MCF 10A (cell line): ENCODE results near the gene TTC33. TPM values are rescaled to one million over a fixed set of nuclear protein-coding genes. Genes with fewer than 3 reads are reported as not detected.

Experiments
- BruUV-seq: library from RNA; stranded (reverse); fragments of 400-500 nt; replicated peaks from 2 replicates; lab custom pipeline; 2021; lab: Mats Ljungman, UMichigan
- CTCF ChIA-PET: fragments of 300-600 bp; sonication (Branson Sonifier 250); formaldehyde crosslinking; extraction: SDS; loops from one replicate; lab custom pipeline; 2021; ENCODE audit warnings: antibody characterized with exemption, inconsistent platforms; lab: Yijun Ruan, JAX
- POLR2A ChIA-PET: fragments of 300-600, 350-650 bp; sonication (Branson Sonifier 250); formaldehyde crosslinking; extraction: SDS; loops from one replicate; lab custom pipeline; 2020; ENCODE audit warnings: antibody characterized with exemption, inconsistent platforms; lab: Yijun Ruan, JAX
- DNase-seq: peaks from one replicate; pipeline ENCODE4 v3.0.0-alpha.2; 2018; ENCODE audit not compliant: unreplicated experiment
- H3K27ac Mint-ChIP-seq: one replicate; pipeline ENCODE4 v1.8.0; 2022; ENCODE audit warnings: mild to moderate bottlenecking, low read depth, mixed read lengths; ENCODE audit not compliant: unreplicated experiment
- H3K27me3 Mint-ChIP-seq: one replicate; pipeline ENCODE4 v1.8.0; 2022; ENCODE audit warnings: mixed read lengths; ENCODE audit not compliant: insufficient read depth, unreplicated experiment
- H3K36me3 Mint-ChIP-seq: one replicate; pipeline ENCODE4 v1.8.0; 2022; ENCODE audit warnings: mild to moderate bottlenecking, moderate library complexity, mixed read lengths; ENCODE audit not compliant: insufficient read depth, unreplicated experiment
- H3K4me1 Mint-ChIP-seq: one replicate; pipeline ENCODE4 v1.8.0; 2022; ENCODE audit warnings: mixed read lengths; ENCODE audit not compliant: insufficient read depth, unreplicated experiment
- H3K4me3 Mint-ChIP-seq: one replicate; pipeline ENCODE4 v1.8.0; 2022; ENCODE audit warnings: mild to moderate bottlenecking, moderate library complexity, mixed read lengths; ENCODE audit not compliant: unreplicated experiment
- H3K9me3 Mint-ChIP-seq: one replicate; pipeline ENCODE4 v1.8.0; 2022; ENCODE audit warnings: mixed read lengths; ENCODE audit not compliant: unreplicated experiment
- intact Hi-C: fragments of 100-400 bp; cut with micrococcal nuclease; formaldehyde crosslinking; loops from 2 replicates; pipeline ENCODE4 v1.14.1; 2022
- total RNA-seq: library from RNA; stranded (reverse); gene quantifications from 2 replicates; pipeline ENCODE4 v1.2.3, GENCODE V29; 2022
- TF ChIP-seq, protein P1 (sequence below): fragments of 200-600 bp; IDR thresholded peaks from one replicate; pipeline ENCODE4 v1.8.0; 2022; ENCODE audit warnings: antibody characterized with exemption, mild to moderate bottlenecking; ENCODE audit not compliant: unreplicated experiment

Gene TTC33
- total RNA-seq, 1 experiment from 2014 or later = 13.3 TPM

DNA sequence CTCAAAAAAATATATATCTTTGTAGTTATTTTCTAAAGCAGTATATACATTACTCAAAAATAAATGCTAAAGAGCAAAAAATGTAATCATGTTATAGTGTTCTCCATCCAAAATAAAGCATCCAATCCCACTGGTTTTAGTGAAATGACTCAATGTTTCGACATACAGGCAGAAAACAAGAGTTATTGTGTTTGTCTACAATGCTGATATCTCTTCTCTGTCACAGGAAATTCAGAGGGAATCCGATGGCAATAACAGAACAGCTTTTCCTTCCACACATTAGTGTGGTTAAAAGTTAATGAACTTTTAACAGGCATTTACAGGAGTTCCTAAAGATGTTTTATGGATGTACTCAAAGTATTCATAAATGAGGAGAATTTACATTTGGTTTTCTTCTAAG, 12.0 kb downstream of the TTC33 start:
- ChIA-PET POLR2A (interaction anchor here (0.6 to 1.0 kb wide), 3 partner anchors 11 to 97 kb away, joined by 3 read pairs; partner anchors contain the start of gene CARD6), CTCF (interaction anchor here (0.7 to 1.8 kb wide), 4 partner anchors 33 to 1028 kb away, joined by 3 to 4 read pairs (median 4); no protein-coding TSS in a partner anchor)
- Mint-ChIP-seq H3K27me3 (no peaks in the 10 kb centered on the region), H3K4me1 (no peaks in the 10 kb centered on the region), H3K4me3 (no peak overlapping the region), H3K36me3 (peaks cover 25% of the 10 kb centered on the region), H3K27ac (no peak overlapping the region), H3K9me3 (no peaks in the 10 kb centered on the region)
- no TSS peak for BruUV-seq
- TF ChIP-seq, protein P1, sequence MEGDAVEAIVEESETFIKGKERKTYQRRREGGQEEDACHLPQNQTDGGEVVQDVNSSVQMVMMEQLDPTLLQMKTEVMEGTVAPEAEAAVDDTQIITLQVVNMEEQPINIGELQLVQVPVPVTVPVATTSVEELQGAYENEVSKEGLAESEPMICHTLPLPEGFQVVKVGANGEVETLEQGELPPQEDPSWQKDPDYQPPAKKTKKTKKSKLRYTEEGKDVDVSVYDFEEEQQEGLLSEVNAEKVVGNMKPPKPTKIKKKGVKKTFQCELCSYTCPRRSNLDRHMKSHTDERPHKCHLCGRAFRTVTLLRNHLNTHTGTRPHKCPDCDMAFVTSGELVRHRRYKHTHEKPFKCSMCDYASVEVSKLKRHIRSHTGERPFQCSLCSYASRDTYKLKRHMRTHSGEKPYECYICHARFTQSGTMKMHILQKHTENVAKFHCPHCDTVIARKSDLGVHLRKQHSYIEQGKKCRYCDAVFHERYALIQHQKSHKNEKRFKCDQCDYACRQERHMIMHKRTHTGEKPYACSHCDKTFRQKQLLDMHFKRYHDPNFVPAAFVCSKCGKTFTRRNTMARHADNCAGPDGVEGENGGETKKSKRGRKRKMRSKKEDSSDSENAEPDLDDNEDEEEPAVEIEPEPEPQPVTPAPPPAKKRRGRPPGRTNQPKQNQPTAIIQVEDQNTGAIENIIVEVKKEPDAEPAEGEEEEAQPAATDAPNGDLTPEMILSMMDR = no peak
- DNase-seq = no peak
- intact Hi-C loops = no loop called here

DNA sequence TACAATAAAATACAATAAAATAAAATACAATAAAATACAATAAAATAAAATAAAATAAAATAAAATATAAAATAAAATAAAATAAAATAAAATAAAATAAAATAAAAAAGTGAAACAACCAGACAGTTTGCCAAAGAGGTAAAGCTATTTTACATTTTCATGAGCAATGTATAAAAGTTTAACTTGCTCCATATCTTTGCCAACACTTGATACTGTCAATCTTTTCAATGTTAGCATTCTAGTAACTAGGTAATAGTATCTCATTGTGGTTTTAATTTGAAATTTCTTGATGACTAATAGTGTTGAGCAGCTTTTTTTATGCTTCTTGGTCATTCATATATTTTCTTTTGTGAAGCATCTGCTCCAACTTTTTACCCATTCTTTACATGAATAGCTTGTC, 17.3 kb downstream of the TTC33 start:
- H3K4me3 Mint-ChIP-seq = no peak overlapping the region
- no peaks in the 10 kb centered on the region for H3K9me3 Mint-ChIP-seq
- peaks cover 18% of the 10 kb centered on the region for H3K36me3 Mint-ChIP-seq
- peaks cover 12% of the 10 kb centered on the region for H3K4me1 Mint-ChIP-seq
- no peak overlapping the region for H3K27ac Mint-ChIP-seq
- BruUV-seq = no TSS peak
- ChIA-PET POLR2A (interaction anchor here (0.9 to 1.4 kb wide), 2 partner anchors 14 to 58 kb away, joined by 3 read pairs; partner anchors contain the start of gene PTGER4), CTCF (interaction anchor here (0.6 to 1.4 kb wide), 5 partner anchors 14 to 1024 kb away, joined by 3 to 8 read pairs (median 3); no protein-coding TSS in a partner anchor)
- TF ChIP-seq, protein P1 = no peak
- no peak for DNase-seq
- no peaks in the 10 kb centered on the region for H3K27me3 Mint-ChIP-seq
- intact Hi-C loops = loop anchor here (5.0 kb wide), 1 partner anchor 571 kb away; no protein-coding TSS in a partner anchor

DNA sequence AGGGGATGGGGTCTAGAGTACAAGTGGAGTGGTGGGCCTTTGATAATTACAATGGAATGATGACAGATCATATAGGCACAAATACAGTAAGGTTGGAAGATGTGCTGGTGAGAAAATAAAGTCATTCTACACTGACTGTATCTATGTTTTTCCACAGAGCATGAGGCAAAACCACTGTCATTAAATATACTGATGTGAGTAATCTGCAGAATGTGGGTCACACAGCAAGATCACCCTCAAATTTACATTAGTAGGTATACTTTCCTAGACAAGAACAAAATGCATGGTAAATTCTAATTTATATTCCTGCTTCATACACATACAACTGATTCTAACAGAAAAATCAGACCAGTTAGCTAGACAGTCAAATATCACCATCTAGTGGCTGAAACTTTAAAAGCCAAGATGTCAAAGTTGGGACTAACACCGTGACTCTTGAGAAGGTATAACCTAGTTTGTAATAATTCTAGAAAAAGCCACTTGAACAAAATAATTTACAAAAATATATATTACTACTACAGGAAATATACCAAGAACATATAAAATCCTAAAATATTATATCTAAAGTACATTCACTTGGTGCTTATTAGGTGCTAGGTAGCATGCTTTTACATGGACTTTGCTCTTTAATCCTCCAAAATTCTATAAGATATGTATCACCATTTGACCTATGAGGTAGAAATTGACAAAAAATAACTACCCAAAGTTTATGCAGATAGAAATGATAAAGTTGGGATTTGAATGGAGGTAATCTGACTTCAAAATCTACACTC, 19.5 kb downstream of the TTC33 start:
- H3K9me3 Mint-ChIP-seq = no peaks in the 10 kb centered on the region
- H3K4me1 Mint-ChIP-seq = peaks cover 12% of the 10 kb centered on the region
- DNase-seq = peak; percentile 66
- no peak overlapping the region for H3K4me3 Mint-ChIP-seq
- peaks cover 13% of the 10 kb centered on the region for H3K36me3 Mint-ChIP-seq
- TF ChIP-seq, protein P1 = peak; percentile 71
- H3K27me3 Mint-ChIP-seq = no peaks in the 10 kb centered on the region
- POLR2A ChIA-PET = interaction anchor here (0.7 kb wide), 1 partner anchor 238 kb away, joined by 3 read pairs; no protein-coding TSS in a partner anchor
- no peak overlapping the region for H3K27ac Mint-ChIP-seq
- BruUV-seq = no TSS peak
- intact Hi-C loops = loop anchor here (1.0 to 5.0 kb wide), 6 partner anchors 47 to 1157 kb away; no protein-coding TSS in a partner anchor
- CTCF ChIA-PET = interaction anchor here (0.6 to 2.3 kb wide), 16 partner anchors 11 to 1033 kb away, joined by 3 to 9 read pairs (median 3); no protein-coding TSS in a partner anchor

DNA sequence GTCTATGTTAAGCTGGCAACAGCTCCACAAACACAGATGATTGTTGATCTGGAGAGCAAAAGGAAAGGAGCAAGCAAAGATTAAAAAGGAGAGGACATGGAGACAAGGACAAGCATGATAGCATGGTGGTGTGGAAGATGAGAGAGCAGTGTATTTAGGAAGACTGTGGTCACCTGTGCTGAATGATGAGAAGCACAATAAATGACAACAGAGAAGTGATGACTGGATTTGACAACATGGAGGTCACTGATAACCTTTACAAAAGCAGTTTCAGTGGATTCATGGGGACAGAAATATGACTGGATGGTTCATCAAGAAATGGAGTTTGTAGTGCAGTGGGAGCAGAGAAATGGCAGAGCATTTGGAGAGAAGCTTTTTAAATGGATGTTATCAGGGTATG, 20.2 kb downstream of the TTC33 start:
- CTCF ChIA-PET = interaction anchor here (0.6 to 2.3 kb wide), 19 partner anchors 10 to 1164 kb away, joined by 3 to 9 read pairs (median 3); no protein-coding TSS in a partner anchor
- Mint-ChIP-seq H3K36me3 (peaks cover 7% of the 10 kb centered on the region), H3K27ac (no peak overlapping the region), H3K4me3 (no peak overlapping the region), H3K27me3 (no peaks in the 10 kb centered on the region), H3K4me1 (peaks cover 12% of the 10 kb centered on the region), H3K9me3 (no peaks in the 10 kb centered on the region)
- POLR2A ChIA-PET = interaction anchor here (0.6 to 0.9 kb wide), 2 partner anchors 46 to 1152 kb away, joined by 3 to 5 read pairs; no protein-coding TSS in a partner anchor
- no TSS peak for BruUV-seq
- intact Hi-C loops = loop anchor here (1.0 to 5.0 kb wide), 6 partner anchors 46 to 1156 kb away; no protein-coding TSS in a partner anchor
- TF ChIP-seq, protein P1 = no peak
- no peak for DNase-seq
